GM18858 (cell line): ENCODE measurements around the gene DEFB113.
"Not testable (repeated sequence)": the region's sequence is repeated elsewhere in the genome, so short reads cannot be mapped to it uniquely, and the experiment has no call there.

Experiments
- ATAC-seq: cut with Tn5 transposase; IDR thresholded peaks from one replicate; pipeline ENCODE4 v1.9.1; 2021; ENCODE audit not compliant: unreplicated experiment

Gene DEFB113, protein sequence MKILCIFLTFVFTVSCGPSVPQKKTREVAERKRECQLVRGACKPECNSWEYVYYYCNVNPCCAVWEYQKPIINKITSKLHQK

DNA sequence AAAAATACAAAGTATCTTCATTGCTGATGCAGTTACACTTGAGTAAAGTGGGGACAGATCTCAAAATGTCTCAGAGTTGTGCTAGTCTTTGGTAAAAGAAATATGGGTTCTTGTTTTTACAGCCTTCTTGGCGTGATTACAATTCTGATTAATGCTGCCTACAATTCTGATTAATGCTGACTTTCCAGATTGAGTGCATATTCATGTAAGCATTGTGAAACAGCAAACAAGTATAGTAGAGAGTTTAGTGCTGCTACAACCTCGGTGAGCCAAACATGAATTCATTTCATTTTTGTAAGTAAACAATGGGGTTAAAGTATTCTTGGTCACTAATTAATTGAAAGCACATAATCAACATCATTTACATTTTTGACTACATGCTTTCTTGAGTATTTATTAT lies at the start of gene DEFB113:
DEFB113 (minus strand) TSS at position 21 of the 400 bp plus-strand sequence; CDS start at position 21, 0 bp downstream.
- no peak for ATAC-seq

DNA sequence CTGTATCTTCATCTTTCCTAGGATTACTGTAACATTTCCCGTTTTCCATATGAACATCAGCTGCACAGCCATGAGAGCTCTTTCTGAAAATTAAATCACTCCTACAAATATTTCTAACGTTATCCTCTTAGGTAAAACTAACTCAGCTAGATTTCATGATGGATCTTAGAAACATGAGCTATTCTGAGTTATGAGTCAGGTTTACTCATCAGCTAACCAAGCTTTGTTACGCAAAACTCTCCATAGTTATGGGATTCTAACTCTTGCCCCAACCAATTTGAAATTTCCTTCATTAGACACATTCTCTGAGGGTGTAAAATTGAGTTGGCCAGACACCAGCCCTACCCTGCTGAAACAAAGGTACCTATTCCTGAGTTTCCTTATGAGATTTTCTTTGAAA lies 38.4 kb upstream of the DEFB113 start:
- ATAC-seq, result no peak

DNA sequence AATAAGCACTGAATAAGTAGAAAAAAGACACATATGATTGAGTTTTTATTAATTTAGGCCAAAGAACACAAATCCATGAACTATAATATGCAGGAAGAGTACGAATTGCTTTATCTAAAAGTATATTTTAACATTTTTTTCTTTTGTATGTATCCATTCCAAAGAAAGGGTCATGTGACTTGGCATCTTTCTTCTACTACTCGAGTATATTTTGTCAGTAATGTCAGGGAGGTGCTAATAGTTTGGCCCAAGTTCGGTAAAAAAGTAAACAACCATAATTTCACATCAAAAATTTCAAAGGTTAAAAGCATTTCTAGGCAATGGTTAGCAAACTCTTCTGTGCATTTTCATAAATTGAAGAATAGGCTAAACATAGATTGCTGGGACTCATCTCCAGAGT lies 33.7 kb upstream of the DEFB113 start:
- ATAC-seq, result no peak

DNA sequence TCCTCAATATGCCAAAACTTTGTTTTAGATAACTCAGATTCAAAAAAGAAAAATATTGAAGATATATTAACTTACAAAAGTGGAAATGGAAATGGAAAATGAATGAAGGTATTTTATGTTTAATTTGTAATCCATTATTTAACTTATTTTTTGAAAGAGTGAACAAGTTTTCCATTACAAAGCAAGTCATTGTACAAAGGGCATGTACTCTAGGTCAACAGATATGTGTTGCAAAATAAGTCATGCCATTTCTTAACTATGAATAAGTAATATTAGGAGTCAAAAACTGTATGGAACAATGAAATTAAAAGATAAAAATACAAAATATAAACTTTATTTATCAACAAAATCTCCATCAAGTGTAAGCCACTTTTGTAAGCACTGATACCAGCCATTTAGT lies 25.9 kb upstream of the DEFB113 start:
- ATAC-seq, result no peak

DNA sequence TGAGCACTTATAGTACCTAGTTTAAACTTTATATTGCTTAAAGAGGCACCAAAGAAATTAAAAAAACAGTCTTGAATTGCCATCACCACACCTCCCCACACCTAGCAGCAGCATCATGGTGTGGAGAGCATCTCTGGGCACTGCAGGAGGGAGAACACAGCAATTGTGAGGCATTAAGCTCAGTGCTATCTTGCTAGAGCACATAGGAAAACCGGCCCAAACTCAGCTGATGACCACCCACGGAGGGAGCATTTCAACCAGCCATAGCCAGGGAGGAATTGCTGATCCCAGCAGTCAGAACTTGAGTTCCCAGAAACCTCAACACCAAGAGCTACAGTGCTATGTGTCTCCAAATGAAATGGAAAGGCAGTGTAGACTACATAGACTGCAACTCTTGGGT lies 19.5 kb upstream of the DEFB113 start:
- ATAC-seq, result no peak

DNA sequence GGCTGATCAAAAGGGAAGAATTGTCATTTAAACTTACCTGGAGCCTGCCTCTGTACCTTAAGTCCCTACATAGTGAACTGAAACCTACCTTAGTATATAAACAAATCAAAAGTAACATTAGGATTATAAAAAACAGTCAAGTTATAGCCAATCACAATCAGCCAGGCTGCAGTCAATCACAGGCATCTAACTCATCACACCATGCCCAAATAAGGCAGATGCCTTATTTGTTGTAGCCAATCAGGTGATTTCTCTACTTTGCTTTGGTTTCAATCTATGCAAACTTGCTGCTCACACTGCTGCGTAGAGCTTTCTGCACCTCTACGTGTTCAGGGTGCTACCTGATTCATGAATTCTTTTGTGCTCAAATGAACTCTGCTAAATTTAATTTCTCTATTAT lies 18.3 kb upstream of the DEFB113 start:
- no peak for ATAC-seq

DNA sequence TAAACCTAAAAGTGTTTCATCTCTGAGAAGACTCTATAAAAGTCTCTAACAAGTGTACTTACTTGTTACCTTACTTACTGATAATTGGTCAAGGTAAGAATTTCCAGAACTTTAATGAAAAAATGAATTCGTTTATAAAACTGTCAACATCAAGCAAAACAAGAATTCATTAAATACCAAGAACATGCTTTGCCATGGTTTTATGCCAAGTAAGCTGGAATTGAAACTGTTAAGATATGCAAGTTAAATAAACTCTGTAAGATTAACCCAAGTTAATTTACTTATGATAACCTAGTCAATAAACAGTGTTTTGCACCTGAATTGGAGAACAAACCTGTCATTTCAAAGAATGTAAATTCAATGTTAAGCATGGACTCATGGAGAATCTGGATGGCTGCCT lies 17.1 kb upstream of the DEFB113 start:
- no peak for ATAC-seq

DNA sequence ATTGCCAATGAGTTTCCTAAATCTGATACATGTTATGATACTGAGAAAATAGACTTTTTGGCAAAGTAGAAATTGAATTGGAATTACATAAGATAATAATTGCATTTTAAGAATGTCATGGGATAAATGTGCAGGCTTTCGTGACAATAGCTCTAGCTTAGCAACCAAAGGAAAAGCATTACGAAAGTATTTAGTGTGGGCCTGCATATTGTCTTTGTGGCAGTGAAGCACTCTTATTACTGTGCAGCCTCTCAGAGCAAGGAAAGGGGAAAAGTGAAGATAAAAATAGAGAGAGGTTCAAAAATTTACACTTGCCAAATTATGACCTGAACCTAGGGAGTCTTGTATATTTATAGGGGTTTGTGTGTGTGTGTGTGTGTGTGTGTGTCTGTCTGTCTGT lies 12.6 kb upstream of the DEFB113 start:
- ATAC-seq, result no peak

DNA sequence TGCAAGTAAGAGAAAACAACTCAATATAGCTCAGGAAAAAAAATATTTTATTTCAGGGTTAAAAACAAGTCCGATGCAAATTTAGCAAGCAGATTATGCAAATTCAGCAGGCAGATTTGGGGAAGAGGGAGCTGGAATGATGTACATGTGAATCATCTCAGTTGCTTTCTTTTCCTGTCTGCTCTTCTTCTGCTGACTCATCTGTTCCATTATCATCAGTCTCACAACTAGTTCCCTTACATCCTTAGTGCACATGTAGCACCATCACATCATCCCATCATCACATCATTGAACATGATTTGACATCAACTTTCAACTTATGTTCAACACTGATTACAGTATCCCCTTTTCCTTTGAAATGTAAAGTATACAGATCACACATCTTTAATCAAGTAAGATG lies 11.5 kb upstream of the DEFB113 start:
- peak; percentile 78 for ATAC-seq

DNA sequence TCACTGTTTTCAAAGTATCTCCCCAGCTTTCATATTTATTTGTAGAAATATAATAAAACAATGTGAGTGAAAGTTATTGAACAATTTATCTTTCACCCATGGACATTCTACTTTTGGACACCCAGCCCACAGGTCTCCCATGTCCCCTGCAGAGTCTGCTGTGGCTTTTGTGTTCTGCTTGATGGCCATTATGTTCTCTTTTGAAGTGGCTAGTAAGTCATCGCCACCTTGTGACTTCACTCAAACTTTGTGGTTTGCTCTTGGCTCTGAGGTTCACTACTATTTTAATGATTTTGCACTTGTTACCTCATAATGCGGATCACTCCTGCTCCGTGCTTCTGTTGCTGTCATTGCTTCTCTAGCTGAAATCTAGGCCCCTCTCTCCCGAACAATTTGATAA lies 10.2 kb upstream of the DEFB113 start:
- peak; percentile 35 for ATAC-seq

DNA sequence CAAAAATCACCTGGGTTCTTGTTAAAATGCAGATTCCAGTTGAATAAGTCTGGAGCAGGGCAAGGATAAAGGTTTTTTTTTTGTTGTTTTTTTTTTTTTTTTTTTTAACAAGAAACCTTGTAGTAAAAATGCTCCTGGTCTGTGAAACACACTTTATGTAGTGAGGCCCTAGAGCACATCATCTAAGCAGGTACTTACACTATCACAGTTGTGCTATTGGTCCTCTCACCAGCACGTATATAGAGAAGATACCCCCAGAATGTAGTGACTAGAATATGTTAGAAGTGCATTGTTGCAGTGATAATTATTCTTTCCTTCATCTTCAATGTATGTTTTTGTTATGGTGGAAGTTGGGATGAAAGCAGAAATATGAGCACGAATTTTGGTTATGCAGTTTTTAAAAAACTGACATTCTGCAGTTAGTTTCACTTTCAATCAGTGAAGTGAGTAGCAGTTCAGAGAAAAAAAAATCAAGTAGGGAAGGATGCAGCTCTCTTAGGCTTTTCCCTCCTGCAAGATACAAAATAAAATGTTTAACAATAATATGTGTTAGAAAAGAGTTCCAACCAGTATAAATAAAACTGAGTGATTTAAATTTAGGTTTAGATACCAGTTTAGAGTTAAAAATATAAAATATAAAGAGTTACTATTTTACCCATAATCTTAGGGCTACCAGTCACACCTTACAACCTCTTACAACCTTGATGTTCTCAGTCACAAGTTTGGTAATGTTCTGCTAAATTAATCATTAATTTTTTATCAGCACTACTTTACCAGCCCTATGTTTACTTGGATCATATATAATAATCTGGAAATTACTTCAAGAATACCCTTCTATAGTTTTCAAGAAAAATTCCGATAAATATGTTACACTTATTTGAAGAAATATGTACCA lies 9.2 kb upstream of the DEFB113 start:
- ATAC-seq, result peak; percentile 38

DNA sequence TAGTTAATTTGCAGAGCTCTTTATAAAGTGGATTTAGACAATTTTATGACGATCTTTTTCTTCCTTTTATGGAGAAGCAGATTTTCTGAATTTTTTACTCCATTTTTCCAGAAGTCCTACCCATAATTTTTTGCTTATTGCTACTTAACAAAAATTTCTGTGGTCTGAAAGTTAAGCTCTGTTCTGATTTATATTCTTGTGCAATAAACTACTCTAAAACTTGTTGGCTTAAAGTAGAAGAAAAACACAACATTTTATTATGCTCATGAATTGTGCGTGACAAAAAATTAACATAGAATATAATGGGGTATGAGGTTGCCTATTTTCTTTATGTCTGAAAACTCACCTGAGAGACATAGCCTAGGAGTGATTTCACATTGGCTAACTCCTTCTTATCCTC lies 2.6 kb downstream of the DEFB113 start:
- no peak for ATAC-seq

DNA sequence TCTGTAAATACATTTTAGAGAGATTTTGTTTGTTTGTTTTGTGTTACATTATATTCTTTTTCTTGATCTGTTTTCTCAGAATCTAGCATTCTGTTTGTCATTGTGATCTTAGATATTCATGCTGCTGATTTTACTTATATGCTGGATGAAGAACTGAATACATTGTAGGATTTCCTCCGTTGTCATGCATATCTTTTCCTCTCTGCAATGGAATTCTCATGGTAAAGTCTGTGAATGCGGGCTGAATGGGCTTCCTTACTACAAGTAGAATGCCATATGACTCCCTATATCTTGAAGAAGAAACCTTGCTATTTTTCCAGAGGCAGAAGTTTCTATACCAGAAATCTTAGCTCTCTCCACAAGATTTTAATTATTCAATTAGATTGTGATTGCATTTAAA lies 3.1 kb downstream of the DEFB113 start:
- no peak for ATAC-seq

DNA sequence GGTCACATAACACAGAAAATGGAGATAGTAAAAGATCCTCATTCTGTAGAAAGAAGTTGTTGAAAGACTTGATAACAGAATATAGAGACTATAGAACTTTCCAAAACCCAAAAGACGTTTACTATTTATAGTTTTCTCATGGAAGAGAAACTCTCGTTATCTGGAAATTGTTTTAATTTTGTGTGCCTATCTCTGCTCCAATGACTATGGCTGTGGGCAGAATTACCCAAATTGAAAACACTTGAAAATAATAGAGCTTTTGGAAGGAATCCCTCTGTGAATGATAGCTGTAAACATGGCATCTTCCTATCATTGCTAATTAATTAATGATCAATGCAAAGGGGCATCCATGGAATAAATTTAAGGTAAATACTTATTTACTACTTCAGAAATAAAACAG lies 5.4 kb downstream of the DEFB113 start, which contains the start of gene DEFB114:
DEFB114 (minus strand) TSS at position 101 of the 400 bp plus-strand sequence; CDS start at position 42, 59 bp downstream.
- no peak for ATAC-seq

DNA sequence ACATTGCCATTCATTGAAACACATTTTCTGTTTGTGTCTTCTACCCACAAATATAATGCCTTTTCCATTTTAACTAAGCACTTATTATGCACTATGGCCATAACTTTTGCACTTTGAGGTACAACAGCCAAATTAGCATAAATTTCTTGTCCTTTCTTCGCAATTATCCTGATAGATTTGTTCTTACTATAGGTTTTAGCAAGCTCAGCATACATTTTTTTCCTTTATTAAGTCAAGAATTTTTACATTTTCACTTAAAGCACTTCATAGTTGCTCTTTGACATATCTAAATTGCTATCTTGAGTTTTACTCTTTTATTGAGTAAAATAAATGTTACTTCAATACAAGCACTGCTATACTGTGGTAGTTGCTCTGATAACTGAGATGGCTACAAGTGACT lies 11.2 kb downstream of the DEFB113 start:
- ATAC-seq, result no peak

DNA sequence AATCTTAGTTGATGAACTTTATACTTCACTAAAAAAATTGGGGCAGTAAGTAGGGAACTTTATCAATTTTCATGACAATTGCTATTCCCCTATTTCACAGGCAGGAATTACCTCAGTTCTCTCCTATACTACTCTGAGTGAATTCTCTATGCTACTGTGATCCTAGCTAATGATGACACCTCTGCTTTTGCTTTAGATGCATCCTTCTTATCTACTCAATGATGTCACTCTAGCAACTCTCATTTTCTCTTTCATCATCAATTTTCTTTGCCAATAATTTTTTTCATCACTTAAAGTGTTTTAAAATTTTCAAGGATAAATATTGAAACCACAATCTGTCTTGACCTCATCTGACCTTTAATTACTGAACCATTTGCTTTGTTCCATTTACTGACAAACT lies 13.6 kb downstream of the DEFB113 start:
- no peak for ATAC-seq

DNA sequence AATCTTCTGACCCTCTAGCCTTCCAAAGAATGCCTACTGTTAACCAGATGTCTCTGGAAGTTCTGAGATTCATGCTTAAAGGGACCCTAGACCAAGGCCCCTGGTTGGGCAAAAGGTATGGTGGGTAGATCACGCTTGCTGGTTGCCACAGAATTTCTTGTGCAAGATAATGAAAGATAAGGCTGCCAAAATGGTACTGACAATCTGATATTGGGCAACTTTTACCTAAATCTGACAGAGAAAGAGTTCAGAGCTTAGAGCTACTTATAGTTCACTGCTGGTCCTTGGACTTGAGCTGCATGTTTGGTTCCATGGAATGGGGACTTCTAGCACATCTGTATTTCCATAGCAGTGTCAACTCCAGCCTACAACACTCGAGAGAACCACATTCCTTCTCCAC lies 17.5 kb downstream of the DEFB113 start:
- no peak for ATAC-seq

DNA sequence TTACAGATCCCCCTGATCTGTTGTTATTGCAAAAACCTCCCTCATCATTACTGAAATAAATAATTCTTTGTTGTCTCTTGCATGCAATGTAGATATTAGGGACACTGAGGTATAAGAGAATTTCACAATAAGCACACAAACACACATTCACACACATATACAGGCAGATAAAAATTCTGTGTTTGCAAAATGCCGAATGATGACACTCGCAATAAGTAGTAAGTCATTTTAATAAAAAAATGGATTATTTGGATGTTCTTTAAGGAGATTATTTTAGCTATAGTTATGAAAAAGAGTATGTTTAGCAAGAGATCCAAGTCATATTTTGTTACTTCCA lies 19.0 kb downstream of the DEFB113 start:
- ATAC-seq, result no peak

DNA sequence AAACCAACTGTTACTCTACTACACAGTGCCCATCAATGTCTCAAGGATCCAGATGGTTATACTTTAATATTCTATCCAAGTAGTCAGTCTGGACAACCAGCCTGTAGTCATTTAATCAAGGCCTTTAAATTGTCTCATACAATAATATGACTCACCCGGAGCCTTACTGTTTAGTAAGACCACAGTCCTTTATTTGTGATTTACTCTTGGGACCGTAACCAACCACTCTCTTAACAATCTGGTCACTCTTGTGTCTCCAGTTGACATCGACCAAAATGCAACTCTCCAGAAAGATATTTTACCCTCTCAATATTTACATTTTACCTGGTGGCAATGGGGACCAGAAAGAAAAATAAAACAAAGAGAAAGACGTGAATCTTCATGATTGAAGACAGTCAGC lies 20.4 kb downstream of the DEFB113 start:
- no peak for ATAC-seq

DNA sequence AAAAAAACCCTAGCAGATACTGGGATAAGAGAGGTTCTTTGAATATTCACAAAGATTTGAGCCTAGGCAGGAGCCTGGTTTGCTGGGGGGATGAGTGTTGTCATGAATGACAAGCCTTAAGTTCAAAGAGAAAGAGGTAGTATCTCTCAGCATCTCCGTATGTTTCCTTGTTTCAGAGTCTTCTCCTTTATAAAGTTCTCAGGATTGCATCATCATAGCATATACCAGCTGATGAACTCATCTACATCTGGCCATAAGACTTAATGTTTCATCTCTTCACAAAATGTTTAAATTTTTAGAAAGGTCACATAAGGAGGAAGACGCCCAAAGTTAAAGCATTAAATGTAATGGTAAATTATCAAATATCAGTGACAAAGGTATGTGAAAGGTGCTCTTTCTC lies 22.6 kb downstream of the DEFB113 start:
- ATAC-seq, result no peak

DNA sequence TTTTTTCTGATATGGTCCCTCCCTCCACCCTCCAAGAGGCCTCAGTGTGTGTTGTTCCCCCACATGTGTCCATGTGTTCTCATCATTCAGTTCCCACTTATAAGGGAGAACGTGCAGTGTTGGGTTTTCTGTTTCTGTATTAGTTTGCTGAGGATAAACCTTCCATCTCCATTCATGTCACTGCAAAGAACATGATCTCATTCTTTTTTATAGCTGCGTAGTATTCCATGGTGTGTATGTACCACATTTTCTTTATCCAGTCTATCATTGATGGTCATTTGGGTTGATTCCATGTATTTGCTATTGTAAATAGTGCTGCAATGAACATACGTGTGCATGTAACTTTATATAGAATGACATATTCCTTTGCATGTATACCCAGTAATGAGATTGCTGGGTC lies 25.4 kb downstream of the DEFB113 start:
- not testable (repeated sequence) for ATAC-seq

DNA sequence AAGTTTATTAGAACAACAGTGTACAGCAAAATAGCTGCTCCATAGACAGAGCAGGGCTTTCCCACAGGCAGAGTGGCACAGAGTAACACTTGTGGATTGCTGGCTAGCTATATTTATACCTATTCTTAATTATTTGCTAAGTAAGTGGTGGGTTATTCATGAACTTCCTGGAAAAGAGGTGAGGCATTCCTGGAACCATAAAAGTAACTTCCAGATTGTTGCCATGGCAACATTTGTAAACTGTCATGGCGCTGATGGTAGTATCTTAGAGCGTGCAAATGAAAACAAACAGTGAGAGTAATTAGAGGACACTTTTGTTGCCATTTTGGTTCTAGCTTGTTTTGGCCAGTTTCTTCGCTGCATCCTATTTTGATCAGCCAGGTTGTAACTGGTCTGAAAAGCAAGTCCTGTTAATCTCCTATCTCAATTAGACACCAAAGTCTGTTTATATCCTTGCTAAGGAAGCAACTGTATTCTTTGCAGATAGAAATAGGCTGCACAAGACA lies 29.4 kb downstream of the DEFB113 start:
- ATAC-seq, result no peak

DNA sequence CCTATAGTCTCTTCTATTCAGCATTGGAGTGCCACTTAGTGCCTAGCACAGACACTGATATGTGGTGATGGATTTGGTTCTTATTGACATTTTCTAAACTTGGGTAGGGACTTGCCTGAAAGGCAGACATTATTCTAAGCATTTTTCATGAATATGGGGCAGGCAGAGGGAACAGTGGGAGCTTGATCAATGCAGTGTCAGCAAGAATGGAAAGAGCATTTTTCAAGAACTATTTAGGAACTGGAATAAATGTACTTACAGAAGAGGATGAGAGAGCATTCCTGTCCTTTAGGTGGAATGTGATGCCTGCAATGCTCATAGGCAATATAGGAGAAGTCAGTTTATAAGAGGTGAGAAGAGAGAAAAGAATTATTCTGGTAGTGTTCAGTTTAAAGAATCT lies 31.6 kb downstream of the DEFB113 start:
- no peak for ATAC-seq
